T-helper 17 cell (primary cell): ENCODE data around the gene ZNF211. TPM values are rescaled to one million over a fixed set of nuclear protein-coding genes. Genes with fewer than 3 reads are reported as not detected.

Experiments used
- ATAC-seq: fragments of 150-1000 bp; cut with Tn5 transposase; 2 replicates; pipeline ENCODE4 v1.10.0; 2021; ENCODE audit warnings: mild to moderate bottlenecking, moderate library complexity
- DNase-seq, 3 donors: peaks; one replicate each; pipeline versions ENCODE4 v3.0.0 to v3.0.0-alpha.2; 2020 to 2021
- H3K9me3 ChIP-seq: one replicate; pipeline ENCODE4 v1.7.0; 2013; ENCODE audit warnings: low read length, mild to moderate bottlenecking; ENCODE audit not compliant: control insufficient read depth, poor library complexity, severe bottlenecking
- H3K27ac Mint-ChIP-seq: one replicate; pipeline ENCODE4 v1.8.0; 2022; ENCODE audit warnings: mild to moderate bottlenecking, moderate library complexity, mixed read lengths
- H3K27me3 Mint-ChIP-seq: one replicate; pipeline ENCODE4 v1.8.0; 2022; ENCODE audit warnings: mixed read lengths
- H3K36me3 Mint-ChIP-seq: one replicate; pipeline ENCODE4 v1.8.0; 2022; ENCODE audit warnings: low read depth, mixed read lengths
- H3K4me1 Mint-ChIP-seq: one replicate; pipeline ENCODE4 v1.8.0; 2022; ENCODE audit warnings: mild to moderate bottlenecking, mixed read lengths
- H3K4me3 Mint-ChIP-seq: one replicate; pipeline ENCODE4 v1.8.0; 2022; ENCODE audit warnings: mild to moderate bottlenecking, moderate library complexity, mixed read lengths
- total RNA-seq, 4 donors: library from RNA in 2 of 4; stranded (reverse) in 2 of 4; gene quantifications; one replicate each; pipeline ENCODE4 v1.2.3 and lab custom pipeline; 2022 to 2026

ZNF211 gene
- total RNA-seq, 2 donors from 2014 or later: 27.7 to 33.7 TPM

- DNase-seq (no peak), ATAC-seq (no peak)
- no peaks in the 10 kb centered on the region for H3K27me3 Mint-ChIP-seq
- no peak overlapping the region for H3K4me3 Mint-ChIP-seq
- H3K4me1 Mint-ChIP-seq: peaks cover 11% of the 10 kb centered on the region
- H3K9me3 ChIP-seq: peaks cover 41% of the 10 kb centered on the region
- no peak overlapping the region for H3K27ac Mint-ChIP-seq
- peaks cover 12% of the 10 kb centered on the region for H3K36me3 Mint-ChIP-seq
Measured at GRCh38 chr19:57637379-57637778, 4.4 kb downstream of the ZNF211 start.

GRCh38 chr19:57641715-57642234 lies 8.8 kb downstream of the ZNF211 start:
- DNase-seq (no peak), ATAC-seq (no peak)
- no peaks in the 10 kb centered on the region for H3K4me1 Mint-ChIP-seq
- H3K27me3 Mint-ChIP-seq: no peaks in the 10 kb centered on the region
- H3K27ac Mint-ChIP-seq: no peak overlapping the region
- H3K9me3 ChIP-seq: peaks cover 39% of the 10 kb centered on the region
- peaks cover 8% of the 10 kb centered on the region for H3K36me3 Mint-ChIP-seq
- H3K4me3 Mint-ChIP-seq: no peak overlapping the region

- Mint-ChIP-seq H3K4me1 (no peaks in the 10 kb centered on the region), H3K36me3 (peaks cover 8% of the 10 kb centered on the region), H3K27me3 (no peaks in the 10 kb centered on the region), H3K27ac (no peak overlapping the region), H3K4me3 (no peak overlapping the region)
- peaks cover 39% of the 10 kb centered on the region for H3K9me3 ChIP-seq
- DNase-seq: no peak
- ATAC-seq: no peak
Measured at GRCh38 chr19:57642396-57643046, 9.6 kb downstream of the ZNF211 start.

- Mint-ChIP-seq H3K27me3 (no peaks in the 10 kb centered on the region), H3K4me1 (no peaks in the 10 kb centered on the region), H3K36me3 (peaks cover 8% of the 10 kb centered on the region), H3K27ac (no peak overlapping the region), H3K4me3 (no peak overlapping the region)
- peaks cover 36% of the 10 kb centered on the region for H3K9me3 ChIP-seq
- ATAC-seq (no peak), DNase-seq (no peak)
Measured at GRCh38 chr19:57643734-57644133, 10.8 kb downstream of the ZNF211 start.

GRCh38 chr19:57648331-57649003 lies 15.5 kb downstream of the ZNF211 start:
- ATAC-seq (no peak), DNase-seq (no peak)
- no peaks in the 10 kb centered on the region for H3K9me3 ChIP-seq
- peaks cover 4% of the 10 kb centered on the region for H3K36me3 Mint-ChIP-seq
- no peaks in the 10 kb centered on the region for H3K4me1 Mint-ChIP-seq
- no peak overlapping the region for H3K4me3 Mint-ChIP-seq
- H3K27me3 Mint-ChIP-seq: no peaks in the 10 kb centered on the region
- no peak overlapping the region for H3K27ac Mint-ChIP-seq

GRCh38 chr19:57651654-57651996 lies 18.7 kb downstream of the ZNF211 start:
- Mint-ChIP-seq H3K4me3 (peak overlapping the region; percentile 39), H3K36me3 (peaks cover 6% of the 10 kb centered on the region), H3K27me3 (no peaks in the 10 kb centered on the region), H3K27ac (no peak overlapping the region), H3K4me1 (no peaks in the 10 kb centered on the region)
- peaks cover 2% of the 10 kb centered on the region for H3K9me3 ChIP-seq
- no peak for ATAC-seq
- DNase-seq: no peak

- no peaks in the 10 kb centered on the region for H3K4me1 Mint-ChIP-seq
- H3K9me3 ChIP-seq: peaks cover 2% of the 10 kb centered on the region
- no peak overlapping the region for H3K4me3 Mint-ChIP-seq
- peaks cover 6% of the 10 kb centered on the region for H3K36me3 Mint-ChIP-seq
- no peaks in the 10 kb centered on the region for H3K27me3 Mint-ChIP-seq
- no peak overlapping the region for H3K27ac Mint-ChIP-seq
- ATAC-seq (no peak), DNase-seq (no peak)
Measured at GRCh38 chr19:57653689-57654088, 20.7 kb downstream of the ZNF211 start.

- peaks cover 2% of the 10 kb centered on the region for H3K9me3 ChIP-seq
- no peak for DNase-seq
- H3K4me3 Mint-ChIP-seq: no peak overlapping the region
- H3K27me3 Mint-ChIP-seq: peaks cover 12% of the 10 kb centered on the region
- peaks cover 6% of the 10 kb centered on the region for H3K36me3 Mint-ChIP-seq
- no peak overlapping the region for H3K27ac Mint-ChIP-seq
- ATAC-seq: no peak
- no peaks in the 10 kb centered on the region for H3K4me1 Mint-ChIP-seq
Measured at GRCh38 chr19:57655443-57655842, 22.5 kb downstream of the ZNF211 start.

GRCh38 chr19:57656346-57656745 lies 23.4 kb downstream of the ZNF211 start:
- Mint-ChIP-seq H3K27me3 (peaks cover 21% of the 10 kb centered on the region), H3K4me3 (no peak overlapping the region), H3K27ac (no peak overlapping the region), H3K36me3 (peaks cover 8% of the 10 kb centered on the region), H3K4me1 (no peaks in the 10 kb centered on the region)
- ATAC-seq: no peak
- DNase-seq: no peak
- H3K9me3 ChIP-seq: peaks cover 5% of the 10 kb centered on the region

- peak overlapping the region; percentile 87 for H3K4me3 Mint-ChIP-seq
- peaks cover 3% of the 10 kb centered on the region for H3K36me3 Mint-ChIP-seq
- peaks cover 38% of the 10 kb centered on the region for H3K27me3 Mint-ChIP-seq
- H3K9me3 ChIP-seq: peaks cover 2% of the 10 kb centered on the region
- DNase-seq (no peak), ATAC-seq (peak; percentile 46)
- no peak overlapping the region for H3K27ac Mint-ChIP-seq
- peaks cover 6% of the 10 kb centered on the region for H3K4me1 Mint-ChIP-seq
Measured at GRCh38 chr19:57664269-57665127, 31.5 kb downstream of the ZNF211 start.

- Mint-ChIP-seq H3K4me3 (peak overlapping the region; percentile 45), H3K36me3 (peaks cover 3% of the 10 kb centered on the region), H3K4me1 (peaks cover 6% of the 10 kb centered on the region), H3K27me3 (peaks cover 32% of the 10 kb centered on the region), H3K27ac (no peak overlapping the region)
- DNase-seq (no peak), ATAC-seq (no peak)
- H3K9me3 ChIP-seq: peaks cover 2% of the 10 kb centered on the region
Measured at GRCh38 chr19:57665261-57665806, 32.4 kb downstream of the ZNF211 start.

GRCh38 chr19:57667228-57667627 lies 34.3 kb downstream of the ZNF211 start:
- H3K4me3 Mint-ChIP-seq: no peak overlapping the region
- H3K36me3 Mint-ChIP-seq: peaks cover 2% of the 10 kb centered on the region
- H3K9me3 ChIP-seq: no peaks in the 10 kb centered on the region

GRCh38 chr19:57668635-57669034 lies 35.7 kb downstream of the ZNF211 start, which contains the start of gene ZSCAN4:
TSS of gene ZSCAN4 (plus strand) at chr19:57668935. CDS start at chr19:57676146, 7,211 bp downstream.
- no peak for DNase-seq
- no peak for ATAC-seq
- Mint-ChIP-seq H3K36me3 (peaks cover 2% of the 10 kb centered on the region), H3K4me3 (no peak within 1 kb of the TSS), H3K27me3 (peaks cover 17% of the 10 kb centered on the region), H3K27ac (no peak within 1 kb of the TSS), H3K4me1 (peaks cover 6% of the 10 kb centered on the region)
- no peaks in the 10 kb centered on the region for H3K9me3 ChIP-seq

More at GRCh38 chr19:57667228-57667627, 34.3 kb downstream of the ZNF211 start:
- Mint-ChIP-seq H3K27ac (no peak overlapping the region), H3K27me3 (peaks cover 18% of the 10 kb centered on the region), H3K4me1 (peaks cover 6% of the 10 kb centered on the region)
- no peak for ATAC-seq
- no peak for DNase-seq
